ENCODE data around the gene TMEM53. TPM values are rescaled to one million over a fixed set of nuclear protein-coding genes. Genes with fewer than 3 reads are reported as not detected.
A peak's percentile ranks its signal among the peaks of the same experiment; 100 is the strongest.

The TMEM53 gene
- total RNA-seq, 1 donor from 2014 or later: 7.9 TPM

GRCh38 chr1:44631647-44632539 lies 42.4 kb downstream of the TMEM53 start:
- H3K4me3 ChIP-seq: peak overlapping the region; percentile 73 to 98
- peaks cover 30% of the 10 kb centered on the region for H3K4me1 ChIP-seq
- peaks cover 0 to 21% of the 10 kb centered on the region in 2 donors for H3K36me3 ChIP-seq
- DNase-seq (ENCODE audit: extremely low spot score in 2 of 2): peak in 1 of 2 donors; percentile 91
- peak overlapping the region; percentile 89 for H3K27ac ChIP-seq
- intact Hi-C loops (cut with DNase I): no loop called here
- H3K9me3 ChIP-seq: no peaks in the 10 kb centered on the region
- peak; percentile 14 to 77 for TF ChIP-seq POLR2AphosphoS5 (IDR thresholded peaks at IDR 0.05; ENCODE audit: insufficient read depth in 1 of 2, low read depth in 1 of 2)
- TF ChIP-seq, protein P1, sequence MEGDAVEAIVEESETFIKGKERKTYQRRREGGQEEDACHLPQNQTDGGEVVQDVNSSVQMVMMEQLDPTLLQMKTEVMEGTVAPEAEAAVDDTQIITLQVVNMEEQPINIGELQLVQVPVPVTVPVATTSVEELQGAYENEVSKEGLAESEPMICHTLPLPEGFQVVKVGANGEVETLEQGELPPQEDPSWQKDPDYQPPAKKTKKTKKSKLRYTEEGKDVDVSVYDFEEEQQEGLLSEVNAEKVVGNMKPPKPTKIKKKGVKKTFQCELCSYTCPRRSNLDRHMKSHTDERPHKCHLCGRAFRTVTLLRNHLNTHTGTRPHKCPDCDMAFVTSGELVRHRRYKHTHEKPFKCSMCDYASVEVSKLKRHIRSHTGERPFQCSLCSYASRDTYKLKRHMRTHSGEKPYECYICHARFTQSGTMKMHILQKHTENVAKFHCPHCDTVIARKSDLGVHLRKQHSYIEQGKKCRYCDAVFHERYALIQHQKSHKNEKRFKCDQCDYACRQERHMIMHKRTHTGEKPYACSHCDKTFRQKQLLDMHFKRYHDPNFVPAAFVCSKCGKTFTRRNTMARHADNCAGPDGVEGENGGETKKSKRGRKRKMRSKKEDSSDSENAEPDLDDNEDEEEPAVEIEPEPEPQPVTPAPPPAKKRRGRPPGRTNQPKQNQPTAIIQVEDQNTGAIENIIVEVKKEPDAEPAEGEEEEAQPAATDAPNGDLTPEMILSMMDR (IDR thresholded peaks at IDR 0.05): no peak
- peak in 1 of 2 donors; percentile 63 for TF ChIP-seq POLR2A (IDR thresholded peaks at IDR 0.05)
- no peaks in the 10 kb centered on the region for H3K27me3 ChIP-seq

- H3K36me3 ChIP-seq: peaks cover 0 to 15% of the 10 kb centered on the region in 2 donors
- intact Hi-C loops (cut with DNase I): no loop called here
- TF ChIP-seq, protein P1 (IDR thresholded peaks at IDR 0.05): no peak
- TF ChIP-seq POLR2A (IDR thresholded peaks at IDR 0.05) (no peak), POLR2AphosphoS5 (IDR thresholded peaks at IDR 0.05; ENCODE audit: insufficient read depth in 1 of 2, low read depth in 1 of 2) (no peak)
- no peak for DNase-seq (ENCODE audit: extremely low spot score in 2 of 2)
- no peaks in the 10 kb centered on the region for H3K9me3 ChIP-seq
- H3K27ac ChIP-seq: peak overlapping the region; percentile 89
- H3K4me3 ChIP-seq: peak overlapping the region; percentile 73 to 98
- H3K27me3 ChIP-seq: no peaks in the 10 kb centered on the region
- H3K4me1 ChIP-seq: peaks cover 30% of the 10 kb centered on the region
Measured at GRCh38 chr1:44631333-44631646, 43.0 kb downstream of the TMEM53 start.

GRCh38 chr1:44630116-44630515 lies 44.2 kb downstream of the TMEM53 start:
- no peak for DNase-seq (ENCODE audit: extremely low spot score in 2 of 2)
- intact Hi-C loops (cut with DNase I): no loop called here
- TF ChIP-seq POLR2AphosphoS5 (IDR thresholded peaks at IDR 0.05; ENCODE audit: insufficient read depth in 1 of 2, low read depth in 1 of 2) (no peak), POLR2A (IDR thresholded peaks at IDR 0.05) (no peak)
- TF ChIP-seq, protein P1 (IDR thresholded peaks at IDR 0.05): no peak

DNA sequence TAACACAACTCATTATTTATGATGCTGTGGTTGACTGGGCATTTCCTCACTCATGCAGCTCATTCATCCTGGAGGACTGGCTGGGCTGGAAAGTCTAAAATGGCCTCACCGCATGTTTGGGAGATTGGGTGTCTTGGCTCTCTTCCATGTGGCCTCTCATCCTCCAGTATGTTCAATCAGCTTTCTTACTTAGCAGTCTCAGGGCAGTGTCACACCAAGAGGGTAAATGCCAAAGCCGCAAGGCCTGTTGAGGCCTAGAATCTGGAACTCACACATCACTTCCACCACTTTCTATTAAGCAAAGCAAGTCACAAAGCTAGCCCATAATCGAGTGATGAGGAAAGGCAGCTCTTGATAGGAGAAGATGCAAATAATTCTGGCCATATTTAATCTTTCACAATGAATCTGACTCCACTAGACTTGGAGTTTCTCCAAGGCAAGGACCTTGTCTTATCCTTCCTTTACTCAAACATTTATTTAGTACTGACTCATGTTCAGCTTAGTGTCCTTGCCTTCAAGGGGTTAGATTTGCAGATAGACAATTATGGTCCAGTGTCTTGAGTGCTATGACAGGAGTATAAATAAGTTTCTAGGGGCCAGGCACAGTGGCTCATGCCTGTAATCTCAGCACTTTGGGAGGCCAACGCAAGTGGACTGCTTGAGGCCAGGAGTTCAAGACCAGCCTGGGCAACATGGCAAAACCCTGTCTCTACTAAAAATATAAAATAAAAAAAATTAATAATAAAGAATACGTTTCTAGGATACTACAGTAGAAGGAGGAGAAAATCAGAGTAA lies 45.1 kb downstream of the TMEM53 start:
- no peaks in the 10 kb centered on the region for H3K36me3 ChIP-seq
- H3K4me1 ChIP-seq: peaks cover 24% of the 10 kb centered on the region
- H3K27ac ChIP-seq: no peak overlapping the region
- H3K9me3 ChIP-seq: no peaks in the 10 kb centered on the region
- no peak for DNase-seq (ENCODE audit: extremely low spot score in 2 of 2)
- TF ChIP-seq POLR2A (IDR thresholded peaks at IDR 0.05) (no peak), POLR2AphosphoS5 (IDR thresholded peaks at IDR 0.05; ENCODE audit: insufficient read depth in 1 of 2, low read depth in 1 of 2) (no peak)
- intact Hi-C loops (cut with DNase I): no loop called here
- H3K4me3 ChIP-seq: no peak overlapping the region
- no peaks in the 10 kb centered on the region for H3K27me3 ChIP-seq

More at GRCh38 chr1:44630116-44630515, 44.2 kb downstream of the TMEM53 start:
- no peaks in the 10 kb centered on the region for H3K9me3 ChIP-seq
- H3K27me3 ChIP-seq: no peaks in the 10 kb centered on the region
- H3K27ac ChIP-seq: no peak overlapping the region
- peaks cover 0 to 3% of the 10 kb centered on the region in 2 donors for H3K36me3 ChIP-seq
- H3K4me1 ChIP-seq: peaks cover 30% of the 10 kb centered on the region
- no peak overlapping the region for H3K4me3 ChIP-seq

DNA sequence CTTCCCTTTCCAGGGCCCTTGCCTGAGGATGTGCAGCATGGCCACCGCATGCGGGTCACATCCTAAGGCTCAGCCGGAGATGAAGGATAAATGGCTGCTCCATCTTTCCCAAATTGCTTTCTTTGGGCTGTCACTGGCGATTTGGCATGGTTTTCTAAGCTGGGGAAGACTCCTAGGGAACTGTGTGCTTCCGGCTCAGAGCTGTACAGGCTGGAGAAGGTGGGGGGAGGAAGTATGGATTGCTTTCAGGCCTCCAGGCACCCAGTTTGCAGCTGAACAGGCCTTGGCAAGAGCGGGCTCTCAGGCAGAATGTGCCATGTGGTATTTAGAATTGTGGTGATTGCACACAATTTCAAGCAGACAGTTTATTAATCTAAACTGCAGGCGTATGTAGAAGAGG lies 48.9 kb downstream of the TMEM53 start:
- no peaks in the 10 kb centered on the region for H3K27me3 ChIP-seq
- H3K9me3 ChIP-seq: no peaks in the 10 kb centered on the region
- no peaks in the 10 kb centered on the region for H3K36me3 ChIP-seq
- TF ChIP-seq, protein P1 (IDR thresholded peaks at IDR 0.05): no peak
- TF ChIP-seq POLR2AphosphoS5 (IDR thresholded peaks at IDR 0.05; ENCODE audit: insufficient read depth in 1 of 2, low read depth in 1 of 2) (no peak), POLR2A (IDR thresholded peaks at IDR 0.05) (no peak)
- no peak overlapping the region for H3K27ac ChIP-seq
- no peaks in the 10 kb centered on the region for H3K4me1 ChIP-seq
- no peak for DNase-seq (ENCODE audit: extremely low spot score in 2 of 2)
- no peak overlapping the region for H3K4me3 ChIP-seq
- intact Hi-C loops (cut with DNase I): no loop called here

Data from vagina (tissue), 2 donors.